HG03025 (cell line): ENCODE measurements around the gene GTPBP1.

Source experiments
- ATAC-seq: cut with Tn5 transposase; IDR thresholded peaks from one replicate; pipeline ENCODE4 v1.9.1; 2021; ENCODE audit warnings: mild to moderate bottlenecking, moderate library complexity; ENCODE audit not compliant: unreplicated experiment, low FRiP score

Gene GTPBP1

DNA sequence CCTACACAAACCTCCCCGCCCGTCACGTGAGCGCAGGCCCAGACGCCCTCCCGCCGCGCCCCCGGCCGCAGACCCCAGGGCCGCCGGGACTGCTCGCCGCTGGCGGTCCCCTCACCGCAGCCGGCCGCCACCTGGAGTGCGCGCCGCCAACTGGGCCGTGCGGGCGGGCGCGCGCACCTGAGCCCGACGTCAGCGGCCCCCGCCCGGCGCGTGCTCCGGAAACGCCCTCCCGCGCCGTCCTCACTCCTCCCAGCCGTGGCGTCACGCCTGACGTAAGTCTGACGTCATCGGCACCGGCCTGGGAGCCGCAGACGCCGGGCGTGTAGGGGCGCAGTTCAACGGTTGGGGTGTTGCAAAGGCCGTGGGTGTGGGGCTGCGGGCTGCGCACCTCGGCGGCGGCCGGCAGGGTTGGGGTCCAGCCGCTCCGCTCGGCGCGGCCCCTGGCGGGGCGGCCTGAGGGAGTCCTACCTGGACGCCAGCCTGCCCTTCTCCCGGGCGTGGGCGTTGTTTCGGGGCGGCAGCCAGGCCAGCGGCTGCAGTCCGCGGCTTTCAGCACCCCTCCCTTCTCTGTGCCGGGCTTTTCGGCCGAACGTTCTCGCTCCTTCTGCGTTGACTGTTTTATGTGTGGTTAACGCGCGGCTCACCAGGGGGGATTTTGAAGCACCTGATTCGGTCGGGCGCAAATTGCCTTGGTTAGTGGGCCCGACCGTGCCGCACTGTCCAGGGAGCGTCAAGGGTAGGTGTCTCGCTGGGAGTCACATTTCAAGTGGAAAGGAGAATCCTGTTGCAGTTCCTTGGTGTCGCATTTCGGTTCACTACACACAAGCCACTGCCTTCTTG lies 4.7 kb upstream of the GTPBP1 start, which contains the start of gene JOSD1:
JOSD1 (minus strand) TSS at position 155 of the 840 bp plus-strand sequence. CDS start 956 bp downstream, outside the sequence.
- ATAC-seq = peak; percentile 37

DNA sequence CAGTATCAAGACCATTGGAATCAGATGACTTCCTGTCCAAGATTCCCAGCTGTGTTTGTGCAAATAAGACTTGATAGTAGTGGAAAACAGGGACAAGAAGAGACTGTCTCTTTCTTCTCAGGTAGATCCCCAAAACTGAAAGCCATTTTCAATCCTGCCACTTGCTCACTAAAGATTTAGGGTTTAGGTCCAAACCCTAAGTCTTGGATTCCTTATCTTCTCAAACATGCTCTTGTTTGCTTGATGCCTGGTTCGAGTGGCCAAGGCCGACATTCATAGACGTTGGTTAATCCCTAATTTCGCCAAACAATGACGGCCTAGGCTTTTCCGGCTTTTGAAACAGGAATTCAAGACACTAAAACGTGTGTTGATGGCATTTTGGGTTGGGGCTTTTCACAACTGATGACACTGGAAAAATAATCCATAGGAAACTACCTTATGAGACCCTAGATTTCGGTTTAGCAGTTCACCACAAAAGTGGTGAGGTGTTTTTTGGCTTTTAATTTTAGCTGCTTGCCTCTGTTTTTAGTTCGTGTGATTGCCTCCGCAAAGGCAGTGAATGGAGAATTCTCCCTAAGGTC lies 1.0 kb upstream of the GTPBP1 start:
- ATAC-seq = no peak

DNA sequence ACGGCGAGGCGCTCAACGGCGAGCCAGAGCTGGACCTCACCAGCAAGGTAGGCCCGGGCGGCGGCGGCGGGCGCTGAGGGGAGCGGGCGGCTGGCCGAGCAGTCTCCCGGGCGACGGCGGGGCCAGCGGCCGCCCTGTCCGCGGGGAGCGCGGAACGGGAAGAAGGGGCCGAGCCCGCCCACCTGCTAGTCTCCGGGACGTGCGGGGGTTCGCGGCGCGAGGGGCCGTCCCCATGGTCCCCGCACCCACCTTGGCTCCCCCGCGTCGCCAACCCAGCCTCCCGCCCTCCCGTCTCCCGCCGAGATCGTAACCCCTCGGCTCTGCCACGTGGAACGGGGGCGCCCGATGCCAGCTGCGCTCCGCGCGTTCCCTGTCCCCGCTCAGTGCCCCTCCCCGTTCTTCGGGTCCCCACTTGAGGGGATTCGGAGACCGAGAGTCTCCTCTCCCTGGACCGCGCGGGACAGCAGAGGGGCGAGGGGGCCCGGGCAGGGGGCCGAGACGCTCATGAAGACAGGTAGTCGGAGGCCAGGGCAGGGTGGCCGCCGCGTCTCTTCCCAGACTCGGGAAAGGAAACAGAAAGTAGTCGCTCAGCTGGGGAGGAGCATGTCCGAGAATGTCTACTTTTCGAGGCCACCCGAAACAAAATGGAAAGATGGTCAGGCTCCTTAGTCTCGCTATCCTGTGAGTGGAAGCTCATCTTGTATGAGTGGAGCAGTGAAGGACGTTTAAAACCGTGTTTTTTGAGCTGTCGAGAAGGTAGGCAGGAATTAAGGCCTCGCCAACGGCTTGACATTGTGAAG lies 557 bp downstream of the GTPBP1 start:
- ATAC-seq = peak; percentile 5

DNA sequence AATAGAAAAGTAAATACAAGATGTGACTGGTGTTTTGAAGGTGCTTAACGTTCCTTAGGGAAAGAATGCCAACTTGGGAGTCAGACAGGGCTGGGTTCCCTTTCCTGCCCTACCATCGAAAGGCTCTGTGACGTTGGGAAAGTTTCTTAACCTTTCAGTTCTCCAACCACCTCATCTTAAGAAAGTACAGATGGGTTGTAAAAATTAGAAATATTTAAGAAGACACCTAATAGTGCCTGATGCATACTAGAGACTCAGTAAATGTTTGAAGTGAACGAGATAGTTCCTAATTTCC lies 1.1 kb downstream of the GTPBP1 start:
- ATAC-seq = no peak

DNA sequence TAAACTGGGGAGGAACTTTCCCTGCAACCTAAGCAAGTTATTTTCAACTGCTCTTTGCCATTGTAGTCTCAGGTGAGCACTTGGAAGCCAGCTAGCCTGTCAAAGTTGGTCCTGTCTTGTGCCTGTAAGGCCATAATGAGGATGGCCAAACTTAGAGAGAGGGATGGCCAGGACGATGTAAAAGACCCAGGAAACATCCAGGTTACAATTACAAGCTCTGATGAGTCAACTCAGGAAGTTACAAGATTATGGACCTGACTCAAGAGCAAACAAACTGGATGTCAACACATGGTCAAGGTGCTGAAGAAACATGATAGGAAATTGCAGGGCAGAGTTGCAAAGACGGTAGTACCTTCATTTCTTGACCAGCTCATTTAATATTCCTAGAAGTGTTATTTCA lies 1.6 kb downstream of the GTPBP1 start:
- no peak for ATAC-seq

DNA sequence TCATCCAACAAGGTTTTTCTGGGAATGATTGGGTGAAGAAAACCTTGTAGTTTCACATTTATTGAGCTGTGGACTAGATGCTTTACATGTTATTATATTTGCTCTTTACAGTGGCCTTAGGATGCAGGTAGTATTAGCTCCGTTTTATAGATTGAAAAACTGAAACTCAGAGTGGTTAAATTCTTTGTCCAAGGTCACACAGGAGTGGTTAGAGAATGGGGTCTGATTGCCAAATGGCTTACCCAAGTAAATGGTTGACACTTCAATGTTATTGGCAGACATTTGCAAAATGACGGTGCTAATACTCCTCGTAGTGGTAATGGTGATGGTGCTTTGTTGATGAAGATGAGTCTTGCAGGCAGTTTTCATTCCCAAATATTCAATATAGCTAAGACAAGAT lies 2.2 kb downstream of the GTPBP1 start:
- no peak for ATAC-seq

DNA sequence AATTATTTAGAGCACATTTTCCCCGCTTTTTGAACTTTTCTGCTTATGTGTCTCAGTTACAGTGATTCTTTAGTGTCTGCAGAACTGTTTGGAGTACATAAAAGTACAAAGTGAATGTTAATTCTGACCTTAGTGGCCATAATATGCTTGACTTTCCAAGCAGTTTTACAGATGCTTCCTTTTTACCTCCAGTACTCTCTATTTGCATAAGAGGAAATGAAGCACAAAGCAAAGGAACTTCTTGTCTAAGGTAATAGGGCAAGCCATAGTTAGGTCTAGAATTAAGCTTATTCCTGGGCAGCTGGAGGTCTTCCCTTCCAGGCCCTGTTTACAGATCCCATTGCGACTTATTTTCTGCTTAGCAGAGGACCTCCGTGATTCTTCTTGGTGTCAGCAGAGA lies 3.6 kb downstream of the GTPBP1 start:
- no peak for ATAC-seq

DNA sequence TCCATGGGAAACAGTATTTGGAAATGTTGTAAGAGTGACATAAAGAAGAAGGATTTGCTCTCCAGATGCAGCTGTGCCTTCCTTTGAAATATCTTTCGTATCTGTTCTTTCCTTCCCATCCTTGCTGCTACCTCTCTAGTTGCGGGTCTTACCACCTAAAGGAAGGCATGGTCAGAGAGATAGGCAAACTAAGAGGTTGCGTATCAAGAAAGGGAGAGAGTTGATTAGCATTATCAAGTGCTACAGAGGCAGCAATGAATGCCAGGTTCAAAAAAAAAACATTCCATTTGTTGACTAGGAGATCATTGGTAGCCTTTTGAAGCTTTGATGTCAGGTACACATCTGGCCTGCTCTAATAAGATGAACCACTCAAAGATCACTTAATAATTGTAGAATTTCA lies 4.6 kb downstream of the GTPBP1 start:
- ATAC-seq = no peak

DNA sequence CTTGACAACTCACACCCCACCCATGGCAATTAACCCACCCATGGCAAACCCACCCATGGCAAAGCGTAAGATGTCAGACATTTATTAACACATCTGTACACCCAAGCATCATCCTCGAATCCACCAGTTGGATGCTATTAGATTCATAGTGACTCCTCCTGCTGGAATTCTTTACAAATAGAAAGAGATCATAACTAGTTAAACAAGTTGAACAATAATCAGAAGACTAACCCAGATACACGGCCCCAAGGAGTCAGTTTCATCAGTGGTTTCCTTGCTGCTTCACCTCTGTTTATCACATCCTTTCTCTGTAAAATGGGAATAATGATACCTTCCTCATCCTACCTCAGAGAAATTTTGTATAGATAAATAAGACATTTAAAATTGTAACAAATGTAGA lies 5.1 kb downstream of the GTPBP1 start:
- no peak for ATAC-seq

DNA sequence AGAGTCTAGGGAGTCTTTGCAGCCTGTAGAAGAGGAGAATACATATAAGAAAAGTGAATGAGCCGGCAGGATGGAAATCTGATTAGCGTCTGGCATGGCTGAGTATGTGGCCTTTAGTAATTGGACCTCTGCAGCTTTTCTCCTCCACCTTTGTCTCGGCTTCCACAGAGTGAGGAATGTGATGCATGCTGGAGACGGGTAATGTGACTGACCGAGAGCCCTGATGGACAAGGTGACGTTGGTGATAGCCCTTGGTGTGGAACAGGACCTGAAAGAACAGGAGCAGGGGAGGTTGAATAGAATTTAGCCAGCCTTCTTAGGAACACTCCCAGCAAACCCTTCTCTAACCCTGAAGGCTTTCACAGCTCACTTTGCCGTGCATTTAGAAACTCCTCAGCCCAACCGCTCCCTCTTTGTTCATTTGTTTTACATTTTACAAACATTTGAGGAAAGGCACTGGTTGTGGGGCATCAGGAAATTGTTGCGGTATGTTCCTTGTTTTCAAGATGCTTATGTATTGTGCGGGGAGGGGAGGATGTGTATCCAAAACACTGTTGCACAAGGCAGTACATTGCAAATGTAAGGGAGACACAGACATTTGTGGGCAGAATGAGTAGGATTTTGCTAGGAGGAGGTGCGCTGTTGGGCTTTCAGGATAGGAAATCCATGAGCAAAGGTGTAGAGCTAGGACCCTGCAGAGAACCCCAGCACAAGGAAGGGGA lies 6.9 kb downstream of the GTPBP1 start:
- no peak for ATAC-seq

DNA sequence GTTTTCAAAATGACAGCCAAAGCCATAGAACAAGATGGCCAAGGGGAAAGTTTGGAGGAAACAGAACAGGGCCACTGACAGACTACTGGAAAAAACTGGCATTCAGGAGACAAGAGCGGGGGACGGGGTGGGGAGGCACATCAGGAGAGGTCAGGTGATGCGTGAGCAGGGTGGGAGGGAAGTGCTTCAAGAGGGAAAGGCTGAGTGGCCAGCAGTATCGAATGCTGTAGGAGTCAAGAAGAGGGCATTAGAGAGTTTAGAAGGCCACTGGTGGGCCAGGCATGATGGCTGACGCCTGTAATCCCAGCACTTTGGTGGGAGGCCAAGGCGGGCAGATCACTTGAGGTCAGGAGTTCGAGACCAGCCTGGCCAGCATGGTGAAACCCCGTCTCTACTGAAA lies 8.2 kb downstream of the GTPBP1 start:
- no peak for ATAC-seq

DNA sequence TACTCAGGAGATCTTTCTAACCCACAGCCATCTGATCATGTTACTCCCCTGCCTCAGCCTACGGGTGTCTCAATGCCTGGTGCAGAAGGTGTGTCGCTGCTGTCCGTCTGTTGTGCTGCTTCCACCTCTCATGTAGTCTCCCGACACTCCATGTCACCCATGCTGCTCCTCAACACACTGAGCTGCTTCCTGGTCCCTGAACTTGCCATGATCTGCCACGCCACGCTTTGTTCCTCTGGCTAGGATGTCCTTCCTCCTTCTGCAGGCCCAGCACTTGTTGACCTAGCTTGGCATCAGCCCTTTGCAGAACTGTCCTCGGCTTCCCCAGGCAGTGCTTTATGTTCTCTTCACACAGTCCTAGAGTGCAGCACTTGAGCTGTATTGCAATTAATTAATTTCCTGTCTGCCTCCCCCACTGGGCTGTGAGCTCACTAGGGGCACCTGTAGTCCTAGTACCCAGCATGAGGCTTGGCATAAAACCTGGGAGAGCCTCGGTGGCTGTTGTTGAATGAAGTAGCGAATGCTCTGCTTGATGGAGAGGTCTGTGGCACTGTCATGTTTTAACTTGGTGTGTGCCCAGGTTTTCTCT lies 9.5 kb downstream of the GTPBP1 start:
- ATAC-seq = no peak

DNA sequence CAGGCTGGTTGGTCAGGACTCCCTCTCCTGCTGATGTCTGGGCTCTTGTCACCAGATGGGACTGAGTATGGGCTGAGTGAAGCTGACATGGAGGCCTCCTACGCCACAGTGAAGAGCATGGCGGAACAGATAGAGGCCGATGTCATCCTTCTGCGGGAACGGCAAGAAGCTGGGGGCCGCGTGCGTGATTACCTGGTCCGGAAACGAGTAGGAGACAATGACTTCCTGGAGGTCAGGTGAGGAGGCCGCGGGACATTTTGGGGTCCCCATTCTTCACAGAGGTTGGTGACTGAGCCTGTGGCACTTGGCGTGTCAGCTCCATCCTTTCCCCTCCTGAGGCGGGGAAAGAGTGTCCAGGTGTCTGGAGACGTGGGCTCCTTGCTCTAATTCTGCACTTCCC lies 10.1 kb downstream of the GTPBP1 start:
- no peak for ATAC-seq

DNA sequence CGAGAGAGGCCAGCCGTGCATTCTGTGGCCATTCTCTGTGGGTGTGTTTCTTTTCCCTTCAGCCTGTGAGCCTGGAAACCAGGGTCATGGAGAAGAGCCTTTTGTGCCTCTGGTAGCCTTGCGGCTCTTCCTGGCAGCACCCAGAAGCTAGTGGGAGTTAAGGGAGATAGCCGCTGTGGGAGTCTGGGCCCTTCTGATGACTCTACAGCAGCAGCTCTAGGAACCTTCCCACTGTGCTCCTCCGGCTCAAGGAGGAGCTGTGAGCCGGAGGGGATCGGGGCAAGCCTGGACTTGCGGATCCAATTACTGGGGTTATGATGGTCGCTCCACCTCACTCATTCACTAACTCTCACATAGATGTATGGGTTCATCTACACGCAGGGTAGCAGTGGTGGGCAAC lies 10.5 kb downstream of the GTPBP1 start:
- no peak for ATAC-seq

DNA sequence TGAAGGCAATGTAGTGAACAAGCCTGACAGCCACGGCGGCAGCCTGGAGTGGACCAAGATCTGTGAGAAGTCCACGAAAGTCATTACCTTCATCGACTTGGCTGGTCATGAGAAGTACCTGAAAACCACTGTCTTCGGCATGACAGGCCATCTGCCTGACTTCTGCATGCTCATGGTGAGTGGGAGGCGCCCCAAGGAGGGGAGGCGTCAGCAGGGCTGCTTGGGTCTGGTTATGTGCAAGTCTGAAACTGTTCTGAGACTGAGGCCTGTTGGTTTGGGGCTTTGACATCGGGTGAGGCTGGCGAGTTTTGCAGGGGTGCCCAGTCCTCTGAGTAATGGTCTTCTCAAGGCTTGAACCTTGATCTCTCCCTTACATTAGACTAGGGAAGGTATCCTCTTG lies 11.1 kb downstream of the GTPBP1 start:
- no peak for ATAC-seq

DNA sequence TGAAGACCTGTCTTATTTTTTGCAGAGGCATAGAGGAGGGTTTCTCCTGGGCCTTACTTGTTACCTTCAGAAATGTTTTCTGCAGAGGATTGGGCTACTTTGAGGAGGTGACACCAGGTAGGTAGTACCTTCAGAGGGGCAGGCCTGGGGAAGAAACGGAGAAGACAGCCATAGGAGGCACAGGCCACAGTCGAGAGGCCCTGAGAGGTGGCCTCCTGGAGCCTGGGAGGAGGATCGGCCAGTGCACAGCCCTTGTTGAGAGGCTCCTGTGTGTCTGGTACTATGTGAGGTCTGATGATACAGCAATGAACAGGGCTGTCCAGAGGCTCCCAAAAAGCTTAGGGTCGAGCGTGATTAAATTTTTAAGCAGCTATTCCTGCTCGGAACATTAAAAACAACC lies 11.5 kb downstream of the GTPBP1 start:
- no peak for ATAC-seq

DNA sequence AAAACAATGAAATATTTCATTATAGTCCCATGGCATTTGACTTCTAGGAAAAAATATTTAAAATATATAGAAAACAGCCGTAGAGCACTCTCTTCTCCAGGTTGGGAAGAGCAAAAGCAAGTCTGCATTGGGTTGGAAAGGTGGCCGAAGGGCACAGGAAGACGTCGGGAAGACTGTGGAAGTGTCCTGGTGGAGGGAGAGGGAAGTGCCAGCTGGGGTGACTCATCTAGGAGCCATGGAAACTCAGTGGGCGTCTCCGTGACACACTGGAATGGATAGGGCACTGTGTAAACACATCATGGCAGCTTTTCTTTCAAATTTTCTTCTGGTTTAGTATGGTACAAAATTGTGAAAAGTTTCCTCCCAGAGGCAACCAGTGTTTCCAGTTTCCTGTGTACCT lies 12.7 kb downstream of the GTPBP1 start:
- ATAC-seq = no peak

DNA sequence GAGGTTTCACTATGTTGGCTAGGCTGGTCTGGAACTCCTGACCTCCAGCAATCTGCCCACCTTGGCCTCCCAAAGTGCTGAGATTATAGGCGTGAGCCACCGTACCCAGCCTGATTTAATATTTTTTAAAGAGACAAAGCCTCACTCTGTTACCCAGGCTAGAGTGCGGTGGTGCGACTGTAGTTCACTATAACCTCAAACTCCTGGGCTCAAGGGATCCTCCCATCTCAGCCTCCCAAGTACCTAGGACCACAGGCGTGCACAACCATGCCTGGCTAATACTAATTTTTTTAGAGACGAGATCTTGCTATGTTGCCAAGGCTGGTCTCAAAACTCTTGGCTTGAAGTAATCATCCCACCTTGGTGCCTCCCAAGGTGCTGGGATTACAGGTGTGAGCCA lies 13.5 kb downstream of the GTPBP1 start:
- ATAC-seq = no peak

DNA sequence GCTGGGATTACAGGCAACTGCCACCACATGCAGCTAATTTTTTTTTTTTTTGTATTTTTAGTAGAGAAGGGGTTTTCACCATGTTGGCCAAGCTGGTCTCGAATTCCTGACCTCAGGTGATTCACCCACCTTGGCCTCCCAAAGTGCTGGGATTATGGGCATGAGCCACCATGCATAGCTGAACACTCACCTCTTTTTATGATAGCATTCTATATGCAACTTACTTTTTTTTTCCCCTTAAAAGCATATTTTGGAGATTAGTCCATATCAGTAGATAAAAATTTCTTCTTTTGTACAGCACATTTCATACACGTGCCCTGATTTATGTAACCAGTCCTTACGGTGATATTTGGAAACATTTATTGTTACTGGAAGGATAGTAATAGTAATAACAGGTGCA lies 14.6 kb downstream of the GTPBP1 start:
- no peak for ATAC-seq

DNA sequence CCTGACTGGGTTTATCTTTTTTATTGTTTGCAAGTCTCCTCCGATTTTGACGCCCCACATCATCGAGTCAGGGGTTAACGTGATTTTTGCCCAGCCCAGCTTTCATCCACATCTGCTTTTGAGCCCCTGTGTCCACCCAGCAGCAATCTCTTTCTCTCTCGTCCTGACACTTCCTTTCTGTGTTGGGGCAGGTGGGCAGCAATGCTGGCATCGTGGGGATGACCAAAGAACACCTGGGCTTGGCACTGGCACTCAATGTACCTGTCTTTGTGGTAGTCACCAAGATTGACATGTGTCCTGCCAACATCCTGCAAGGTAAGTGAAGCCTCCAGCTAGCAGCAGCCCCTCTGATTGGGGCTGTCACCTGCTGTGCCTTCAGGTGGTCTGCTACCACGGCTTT lies 15.8 kb downstream of the GTPBP1 start:
- ATAC-seq = no peak

DNA sequence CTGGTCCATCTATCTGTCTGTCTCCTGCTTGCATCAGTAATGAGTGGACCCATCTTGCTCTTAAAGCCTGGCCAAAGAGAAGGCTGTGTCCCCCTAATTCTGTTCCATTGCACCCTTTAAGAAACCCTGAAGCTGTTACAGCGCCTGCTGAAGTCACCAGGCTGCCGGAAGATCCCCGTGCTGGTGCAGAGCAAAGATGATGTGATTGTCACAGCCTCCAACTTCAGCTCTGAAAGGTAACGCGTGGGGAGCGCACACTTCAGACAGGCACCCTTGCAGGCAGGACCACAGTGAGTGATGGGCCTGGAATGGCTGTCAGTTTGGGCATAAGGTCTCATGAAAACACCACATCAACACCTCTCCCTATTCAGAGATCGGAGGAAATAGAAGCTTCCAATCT lies 18.4 kb downstream of the GTPBP1 start:
- no peak for ATAC-seq
